Uterus (tissue), 2 donors: ENCODE data around the gene HDAC2.

ENCODE experiments used
- POLR2A ChIP-seq, 2 donors: fragments of 450-650 bp; IDR thresholded peaks; one replicate each; pipeline ENCODE4 v1.6.1; 2016; ENCODE audit warnings: antibody characterized with exemption in 2 of 2, mild to moderate bottlenecking in 1 of 2, moderate library complexity in 1 of 2
- TF ChIP-seq, protein P1 (sequence below), 4 experiments: fragments of 200-600 bp in 2 of 4; fragments of 450-650 bp in 2 of 4; sonication (generic) in 2 of 4; IDR thresholded peaks; one replicate each; pipeline ENCODE4 v1.5.1; 2016 to 2019; ENCODE audit warnings: antibody characterized with exemption in 4 of 4, mild to moderate bottlenecking in 2 of 4, moderate library complexity in 1 of 4

DNA sequence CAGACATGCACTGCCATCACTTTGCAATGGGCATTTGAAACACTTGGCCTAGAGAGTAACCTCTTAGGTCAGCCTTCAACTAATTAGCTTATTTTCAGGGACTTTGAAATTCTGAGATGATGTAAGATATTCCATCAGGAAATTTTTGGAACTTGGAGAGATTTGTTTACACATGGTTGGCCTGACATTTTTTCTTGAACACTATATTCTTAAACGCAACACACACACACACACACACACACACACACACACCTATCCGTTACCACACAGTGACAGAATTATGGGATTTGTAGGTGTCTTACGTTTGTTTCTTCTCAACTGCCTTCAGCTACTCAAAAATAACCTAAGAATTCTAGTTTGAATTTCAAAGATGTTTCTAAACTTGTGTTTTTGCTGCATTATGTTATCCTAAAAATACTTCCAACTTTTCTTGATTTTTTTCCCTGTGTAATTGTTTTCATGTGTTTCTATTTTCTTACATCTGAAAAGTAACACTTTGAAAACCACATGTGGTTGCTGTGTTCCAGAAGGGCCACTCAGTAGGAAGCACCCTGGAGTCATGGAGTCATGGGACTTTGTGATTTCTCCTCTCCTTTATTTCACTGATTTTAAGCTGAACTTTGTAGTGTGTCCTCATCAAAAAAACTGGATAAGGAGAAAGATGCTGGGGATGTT lies 81.9 kb downstream of the HDAC2 start:
- TF ChIP-seq, protein P1, sequence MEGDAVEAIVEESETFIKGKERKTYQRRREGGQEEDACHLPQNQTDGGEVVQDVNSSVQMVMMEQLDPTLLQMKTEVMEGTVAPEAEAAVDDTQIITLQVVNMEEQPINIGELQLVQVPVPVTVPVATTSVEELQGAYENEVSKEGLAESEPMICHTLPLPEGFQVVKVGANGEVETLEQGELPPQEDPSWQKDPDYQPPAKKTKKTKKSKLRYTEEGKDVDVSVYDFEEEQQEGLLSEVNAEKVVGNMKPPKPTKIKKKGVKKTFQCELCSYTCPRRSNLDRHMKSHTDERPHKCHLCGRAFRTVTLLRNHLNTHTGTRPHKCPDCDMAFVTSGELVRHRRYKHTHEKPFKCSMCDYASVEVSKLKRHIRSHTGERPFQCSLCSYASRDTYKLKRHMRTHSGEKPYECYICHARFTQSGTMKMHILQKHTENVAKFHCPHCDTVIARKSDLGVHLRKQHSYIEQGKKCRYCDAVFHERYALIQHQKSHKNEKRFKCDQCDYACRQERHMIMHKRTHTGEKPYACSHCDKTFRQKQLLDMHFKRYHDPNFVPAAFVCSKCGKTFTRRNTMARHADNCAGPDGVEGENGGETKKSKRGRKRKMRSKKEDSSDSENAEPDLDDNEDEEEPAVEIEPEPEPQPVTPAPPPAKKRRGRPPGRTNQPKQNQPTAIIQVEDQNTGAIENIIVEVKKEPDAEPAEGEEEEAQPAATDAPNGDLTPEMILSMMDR (IDR thresholded peaks at IDR 0.05): no peak
- TF ChIP-seq POLR2A (IDR thresholded peaks at IDR 0.05): no peak
